ENCODE results near the gene KCTD7. TPM values are rescaled to one million over a fixed set of nuclear protein-coding genes. Genes with fewer than 3 reads are reported as not detected.

KCTD7 gene
- total and polyA plus RNA-seq, 12 donors = 4.9 to 25.0 (median 15.4) TPM

GRCh38 chr7:66664590-66665293 lies 36.1 kb downstream of the KCTD7 start:
- no peak for TF ChIP-seq CTCF (IDR thresholded peaks at IDR 0.05)
- no peak for TF ChIP-seq POLR2A (IDR thresholded peaks at IDR 0.05)
- 74 to 85% (median 80%) methylated on average over 15 to 24 of the region's 24 CpGs for WGBS, 4 donors

GRCh38 chr7:66666313-66666952 lies 37.8 kb downstream of the KCTD7 start:
- WGBS, 4 donors = 87 to 100% (median 94%) methylated on average over 1 to 8 of the region's 8 CpGs; no CpG with 5 or more reads in 1 of the 4 donors
- DNase-seq = no peak
- H3K27ac ChIP-seq = no peak overlapping the region
- TF ChIP-seq CTCF (IDR thresholded peaks at IDR 0.05) = no peak
- no peak for TF ChIP-seq POLR2A (IDR thresholded peaks at IDR 0.05)
- intact Hi-C loops (cut with DNase I) = no loop called here
- H3K4me1 ChIP-seq (replicated peaks in 1 of 2) = no peaks in the 10 kb centered on the region
- no peak overlapping the region for H3K4me3 ChIP-seq
- no peaks in the 10 kb centered on the region for H3K36me3 ChIP-seq (replicated peaks in 1 of 2)
- no peaks in the 10 kb centered on the region for H3K9me3 ChIP-seq (replicated peaks in 1 of 3)
- no peaks in the 10 kb centered on the region for H3K27me3 ChIP-seq

More at GRCh38 chr7:66664590-66665293, 36.1 kb downstream of the KCTD7 start:
- DNase-seq = no peak
- no peaks in the 10 kb centered on the region for H3K9me3 ChIP-seq (replicated peaks in 1 of 3)
- intact Hi-C loops (cut with DNase I) = no loop called here
- H3K4me3 ChIP-seq = no peak overlapping the region
- H3K36me3 ChIP-seq (replicated peaks in 1 of 2) = no peaks in the 10 kb centered on the region
- H3K27me3 ChIP-seq = no peaks in the 10 kb centered on the region
- H3K4me1 ChIP-seq (replicated peaks in 1 of 2) = no peaks in the 10 kb centered on the region
- no peak overlapping the region for H3K27ac ChIP-seq

- no peak overlapping the region for H3K4me3 ChIP-seq
- H3K27ac ChIP-seq = no peak overlapping the region
- TF ChIP-seq CTCF (IDR thresholded peaks at IDR 0.05) = no peak
- TF ChIP-seq POLR2A (IDR thresholded peaks at IDR 0.05) = no peak
- H3K4me1 ChIP-seq (replicated peaks in 1 of 2) = no peaks in the 10 kb centered on the region
- H3K36me3 ChIP-seq (replicated peaks in 1 of 2) = no peaks in the 10 kb centered on the region
- WGBS, 4 donors = 91 to 94% (median 93%) methylated on average over 6 to 11 of the region's 11 CpGs
- no peaks in the 10 kb centered on the region for H3K9me3 ChIP-seq (replicated peaks in 1 of 3)
- DNase-seq = no peak
- no peaks in the 10 kb centered on the region for H3K27me3 ChIP-seq
- intact Hi-C loops (cut with DNase I) = no loop called here
Observed at GRCh38 chr7:66667023-66667728, 38.5 kb downstream of the KCTD7 start.

GRCh38 chr7:66668112-66668511 lies 39.4 kb downstream of the KCTD7 start:
- DNase-seq = no peak
- WGBS, 4 donors = 90 to 96% (median 94%) methylated on average over 7 of the region's 7 CpGs

More at GRCh38 chr7:66668112-66668511, 39.4 kb downstream of the KCTD7 start:
- Histone ChIP-seq H3K36me3 (replicated peaks in 1 of 2) (no peaks in the 10 kb centered on the region), H3K4me1 (replicated peaks in 1 of 2) (no peaks in the 10 kb centered on the region), H3K9me3 (replicated peaks in 1 of 3) (no peaks in the 10 kb centered on the region), H3K27me3 (no peaks in the 10 kb centered on the region), H3K4me3 (no peak overlapping the region), H3K27ac (no peak overlapping the region)
- intact Hi-C loops (cut with DNase I) = no loop called here
- TF ChIP-seq POLR2A (IDR thresholded peaks at IDR 0.05) = no peak
- TF ChIP-seq CTCF (IDR thresholded peaks at IDR 0.05) = no peak

Measured in adrenal gland (tissue), 12 donors.